H1 (cell line): ENCODE data around the gene CYP1A2. TPM values are rescaled to one million over a fixed set of nuclear protein-coding genes. Genes with fewer than 3 reads are reported as not detected.

Experiments
- CTCF ChIA-PET: fragments of 300-600 bp; sonication (Branson Sonifier 250); formaldehyde crosslinking; loops from one replicate; lab custom pipeline; 2021; ENCODE audit not compliant: partially characterized antibody; lab: Charles Lee
- POLR2A ChIA-PET: fragments of 300-600 bp; sonication (Branson Sonifier 250); formaldehyde crosslinking; loops from one replicate; lab custom pipeline; 2021; ENCODE audit warnings: inconsistent platforms; ENCODE audit not compliant: partially characterized antibody; lab: Charles Lee
- DNase-seq, 2 experiments: peaks; one replicate each; pipeline versions ENCODE4 v3.0.0 to v3.0.0-alpha.2; 2010 to 2022; ENCODE audit warnings: low spot score in 2 of 2, low read depth in 1 of 2, mixed read lengths in 1 of 2
- FAIRE-seq: peaks from 2 replicates; lab custom pipeline; 2011; peaks lifted over from hg19 to GRCh38; lab: Jason Lieb, UNC
- H2AFZ ChIP-seq: 2 replicates; pipeline ENCODE4 v1.8.1; 2012; ENCODE audit warnings: low read length, inconsistent platforms
- H2AK5ac ChIP-seq: 2 replicates; pipeline ENCODE4 v1.6.1; 2013; ENCODE audit warnings: low read depth, low read length
- H2BK120ac ChIP-seq: replicated peaks from 2 replicates; pipeline ENCODE3; 2013; ENCODE audit warnings: low read depth, low read length, inconsistent platforms
- H2BK12ac ChIP-seq: 2 replicates; pipeline ENCODE4 v1.6.1; 2013; ENCODE audit warnings: low read depth, low read length
- H2BK15ac ChIP-seq: 2 replicates; pipeline ENCODE4 v1.6.1; 2013; ENCODE audit warnings: low read length
- H2BK20ac ChIP-seq: 2 replicates; pipeline ENCODE4 v1.6.1; 2013; ENCODE audit warnings: low read length
- H2BK5ac ChIP-seq: 2 replicates; pipeline ENCODE4 v1.6.1; 2013; ENCODE audit warnings: low read depth, low read length
- H3K14ac ChIP-seq: 2 replicates; pipeline ENCODE4 v1.6.1; 2013; ENCODE audit warnings: inconsistent platforms; ENCODE audit not compliant: insufficient read length
- H3K18ac ChIP-seq: 2 replicates; pipeline ENCODE4 v1.6.1; 2013; ENCODE audit warnings: low read length; ENCODE audit errors: extremely low read depth
- H3K23ac ChIP-seq: 2 replicates; pipeline ENCODE4 v1.6.1; 2013; ENCODE audit warnings: inconsistent platforms; ENCODE audit not compliant: insufficient read length
- H3K23me2 ChIP-seq: 2 replicates; pipeline ENCODE4 v1.6.1; 2013; ENCODE audit warnings: low read depth, low read length
- H3K27ac ChIP-seq: 2 replicates; pipeline ENCODE4 v1.6.1; 2011; ENCODE audit warnings: low read depth, low read length, inconsistent platforms
- H3K27me3 ChIP-seq, 4 experiments: replicated peaks in 1 of 4; 1 replicate in 1 of 4; 2 replicates in 3 of 4; pipeline versions ENCODE4 v1.6.1 to v1.8.1; 2011 to 2013; ENCODE audit warnings: low read length in 3 of 4, mild to moderate bottlenecking in 3 of 4, inconsistent platforms in 2 of 4, mixed read lengths in 2 of 4, moderate library complexity in 1 of 4; ENCODE audit not compliant: control insufficient read depth in 3 of 4, insufficient read depth in 3 of 4; ENCODE audit errors: extremely low read depth in 1 of 4
- H3K36me3 ChIP-seq, 4 experiments: 2 replicates each; pipeline versions ENCODE4 v1.6.1 to v1.8.1; 2011 to 2013; ENCODE audit warnings: mild to moderate bottlenecking in 4 of 4, low read length in 3 of 4, moderate library complexity in 2 of 4, control low read depth in 1 of 4, inconsistent platforms in 1 of 4; ENCODE audit not compliant: insufficient read depth in 4 of 4, control insufficient read depth in 2 of 4
- H3K4ac ChIP-seq: replicated peaks from 2 replicates; pipeline ENCODE3; 2013; ENCODE audit warnings: low read length, low read depth, mixed read lengths, inconsistent platforms; ENCODE audit not compliant: insufficient read length
- H3K4me1 ChIP-seq, 4 experiments: replicated peaks in 1 of 4; 1 replicate in 1 of 4; 2 replicates in 3 of 4; pipeline versions ENCODE4 v1.6.1 to v1.8.1; 2011 to 2013; ENCODE audit warnings: low read length in 3 of 4, inconsistent platforms in 2 of 4, mixed read lengths in 1 of 4; ENCODE audit not compliant: insufficient read depth in 4 of 4, control insufficient read depth in 3 of 4
- H3K4me2 ChIP-seq, 2 experiments: 2 replicates each; pipeline versions ENCODE4 v1.6.1 to v1.8.1; 2011 to 2013; ENCODE audit warnings: low read depth in 2 of 2, low read length in 2 of 2, control low read depth in 1 of 2, inconsistent platforms in 1 of 2, mild to moderate bottlenecking in 1 of 2; ENCODE audit not compliant: insufficient read depth in 1 of 2
- H3K4me3 ChIP-seq, 4 experiments: fragments of 200-600, 300-600 bp in 1 of 4; sonication (generic), shearing (Covaris generic), sonication (Bioruptor Twin) in 1 of 4; 2 replicates each; pipeline versions ENCODE4 v1.5.1 to v1.8.1; 2011 to 2016; ENCODE audit warnings: low read length in 4 of 4, low read depth in 3 of 4, control low read depth in 2 of 4, inconsistent platforms in 2 of 4, mild to moderate bottlenecking in 2 of 4, mixed read lengths in 1 of 4, moderate library complexity in 1 of 4; ENCODE audit not compliant: insufficient read depth in 2 of 4; ENCODE audit errors: extremely low read depth in 1 of 4
- H3K56ac ChIP-seq: replicated peaks from 2 replicates; pipeline ENCODE3; 2013; ENCODE audit warnings: low read depth, mild to moderate bottlenecking, mixed read lengths, low read length, inconsistent platforms; ENCODE audit not compliant: insufficient read length
- H3K79me1 ChIP-seq: 2 replicates; pipeline ENCODE4 v1.6.1; 2013; ENCODE audit warnings: low read depth, low read length, control low read depth
- H3K79me2 ChIP-seq, 2 experiments: 2 replicates each; pipeline versions ENCODE4 v1.6.1 to v1.8.1; 2012 to 2013; ENCODE audit warnings: low read length in 2 of 2, mild to moderate bottlenecking in 2 of 2, inconsistent platforms in 1 of 2; ENCODE audit not compliant: insufficient read depth in 2 of 2, control insufficient read depth in 1 of 2
- H3K9ac ChIP-seq, 4 experiments: replicated peaks in 1 of 4; 1 replicate in 1 of 4; 2 replicates in 3 of 4; pipeline versions ENCODE4 v1.6.1 to v1.8.1; 2011 to 2013; ENCODE audit warnings: low read depth in 3 of 4, low read length in 3 of 4, control low read depth in 2 of 4, mild to moderate bottlenecking in 2 of 4, moderate library complexity in 2 of 4, inconsistent platforms in 1 of 4; ENCODE audit errors: extremely low read depth in 1 of 4
- H3K9me3 ChIP-seq, 2 experiments: 2 replicates each; pipeline versions ENCODE4 v1.6.1 to v1.8.1; 2012 to 2013; ENCODE audit warnings: mild to moderate bottlenecking in 2 of 2, moderate library complexity in 2 of 2, control low read depth in 1 of 2, inconsistent platforms in 1 of 2, low read depth in 1 of 2, low read length in 1 of 2, mixed read lengths in 1 of 2; ENCODE audit not compliant: insufficient read depth in 2 of 2
- H4K20me1 ChIP-seq, 2 experiments: replicated peaks in 1 of 2; 2 replicates each; pipeline versions ENCODE3 to v1.8.1; 2011 to 2013; ENCODE audit warnings: inconsistent platforms in 2 of 2, low read length in 2 of 2, mild to moderate bottlenecking in 1 of 2; ENCODE audit not compliant: insufficient read depth in 2 of 2, control insufficient read depth in 1 of 2
- H4K5ac ChIP-seq: 2 replicates; pipeline ENCODE4 v1.6.1; 2013; ENCODE audit warnings: low read length, low read depth, mixed read lengths, inconsistent platforms; ENCODE audit not compliant: insufficient read length
- H4K8ac ChIP-seq: 2 replicates; pipeline ENCODE4 v1.8.0; 2013; ENCODE audit warnings: mild to moderate bottlenecking, moderate library complexity, low read length, inconsistent platforms; ENCODE audit not compliant: insufficient read depth; ENCODE audit errors: extremely low read depth
- H4K91ac ChIP-seq: replicated peaks from 2 replicates; pipeline ENCODE3; 2013; ENCODE audit warnings: low read length, mixed read lengths, inconsistent platforms; ENCODE audit not compliant: insufficient read length
- BACH1 ChIP-seq: IDR thresholded peaks from 2 replicates; pipeline ENCODE4 v1.6.1; 2012; ENCODE audit warnings: low read length, improper control_type of control experiment
- CHD2 ChIP-seq: IDR thresholded peaks from 2 replicates; pipeline ENCODE4 v1.6.1; 2012; ENCODE audit warnings: low read length, improper control_type of control experiment
- EP300 ChIP-seq, 2 experiments: IDR thresholded peaks; 1 replicate in 1 of 2; 2 replicates in 1 of 2; pipeline ENCODE4 v1.6.1; 2011 to 2012; ENCODE audit warnings: low read depth in 2 of 2, low read length in 2 of 2, mild to moderate bottlenecking in 2 of 2, borderline replicate concordance in 1 of 2, inconsistent platforms in 1 of 2, moderate library complexity in 1 of 2
- HDAC2 ChIP-seq, 2 experiments: fragments of 300-600 bp in 1 of 2; sonication (generic) in 1 of 2; IDR thresholded peaks; 2 replicates each; pipeline ENCODE4 v1.6.1; 2011 to 2012; ENCODE audit warnings: low read depth in 2 of 2, low read length in 2 of 2, mild to moderate bottlenecking in 2 of 2, moderate library complexity in 2 of 2, borderline replicate concordance in 1 of 2, inconsistent platforms in 1 of 2
- NANOG ChIP-seq: IDR thresholded peaks from 2 replicates; pipeline ENCODE4 v1.6.1; 2011; ENCODE audit warnings: low read length, low read depth, mild to moderate bottlenecking, inconsistent platforms; ENCODE audit not compliant: insufficient read depth, poor library complexity, severe bottlenecking
- SIRT6 ChIP-seq: IDR thresholded peaks from one replicate; pipeline ENCODE4 v1.7.1; 2012; ENCODE audit warnings: low read length, inconsistent platforms
- YY1 ChIP-seq: IDR thresholded peaks from 2 replicates; pipeline ENCODE4 v1.6.1; 2011; ENCODE audit warnings: low read depth, mild to moderate bottlenecking, low read length
- WGBS, 2 experiments: shearing (Covaris generic) in 1 of 2; methylation state at CpG; one replicate each; pipeline versions ENCODE4 v1.1.6 to v1.1.7; 2013 to 2015; ENCODE audit warnings: low lambda C conversion rate in 2 of 2, mixed read lengths in 2 of 2, inconsistent platforms in 1 of 2, low coverage in 1 of 2, missing lambda C conversion rate in 1 of 2; ENCODE audit not compliant: insufficient replicate concordance in 2 of 2, insufficient coverage in 1 of 2, insufficient read length in 1 of 2; ENCODE audit errors: extremely low coverage in 1 of 2, missing lambda C conversion rate in 1 of 2; 5-methylcytosine and 5-hydroxymethylcytosine counted together
- polyA plus RNA-seq, 7 experiments: library from polyadenylated mRNA; depleted of rRNA in 3 of 7; stranded (reverse) in 5 of 7; unstranded in 2 of 7; fragments of >200 nt in 5 of 7; fragments of 200-250 nt in 2 of 7; gene quantifications; 1 replicate in 5 of 7; 2 replicates in 1 of 7; 4 replicates in 1 of 7; pipeline versions ENCODE4 v1.2.1 to v1.2.3, GENCODE V29; 2011 to 2013; ENCODE audit warnings: missing spikeins in 2 of 7, mixed read lengths in 2 of 7
- total RNA-seq: library from RNA; stranded (reverse); fragmentation: NEBNext Ultra II Directional; extraction: Animal tissue kit (Norgen Biotek cat#: 25700); gene quantifications from 2 replicates; pipeline ENCODE4 v1.2.1, GENCODE V29; 2021
- TF ChIP-seq, protein P1 (sequence below), 3 experiments: IDR thresholded peaks; 1 replicate in 2 of 3; 2 replicates in 1 of 3; pipeline versions ENCODE4 v1.5.1 to v1.6.1; 2011; ENCODE audit warnings: low read length in 3 of 3, mild to moderate bottlenecking in 3 of 3, inconsistent platforms in 2 of 3, low read depth in 1 of 3, moderate library complexity in 1 of 3; ENCODE audit not compliant: insufficient read depth in 1 of 3; ENCODE audit errors: control extremely low read depth in 1 of 3

The CYP1A2 gene
- total and polyA plus RNA-seq, 2 of the 8 experiments (the other 6 are each of a cell fraction or from before 2014, with no cell fraction given) = not detected

DNA sequence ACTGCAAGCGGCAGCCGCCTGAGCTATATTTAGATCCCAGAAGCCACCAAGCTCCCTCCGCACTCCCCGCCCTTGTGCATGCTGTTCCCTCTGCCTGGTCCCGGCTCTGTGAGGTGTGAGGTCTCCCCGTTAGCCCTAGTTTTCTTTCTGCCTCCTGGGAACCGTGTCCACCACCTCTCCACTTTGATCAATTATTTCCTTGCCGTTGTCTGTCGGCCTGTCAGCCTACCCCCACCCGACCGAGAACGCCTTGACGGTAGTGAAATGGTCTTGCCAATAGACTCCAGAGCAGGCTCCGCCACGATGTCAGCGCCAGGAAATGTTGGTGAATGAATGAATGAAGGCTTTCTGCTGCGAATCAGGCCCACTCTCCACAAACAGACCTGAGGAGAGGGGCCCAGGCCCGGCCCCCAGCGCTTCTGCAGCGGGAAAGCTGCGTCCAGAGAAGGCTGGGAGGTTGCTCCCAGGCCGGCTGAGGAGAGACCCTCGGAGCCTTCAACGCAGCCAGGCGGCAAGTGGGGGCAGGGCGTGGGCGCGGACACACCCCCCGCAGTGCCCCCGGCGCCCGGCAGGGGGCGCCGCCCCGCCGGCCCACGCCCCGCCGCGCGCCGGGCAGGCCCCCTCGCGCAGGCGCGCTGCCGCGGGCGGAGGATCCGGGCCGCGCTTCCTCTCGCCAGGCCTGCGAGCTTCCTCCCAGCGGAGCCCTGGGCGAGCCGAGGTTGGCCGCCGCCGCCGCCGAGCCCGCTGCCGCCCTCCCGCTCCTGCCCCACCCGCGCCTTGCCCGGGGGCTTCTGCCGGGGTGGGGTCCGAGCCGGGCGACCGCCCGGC lies 33.0 kb downstream of the CYP1A2 start, which contains the start of gene CSK:
Gene CSK, plus strand, starts transcription at position 650 of the 828 bp plus-strand sequence. CDS start 16,218 bp downstream, outside the sequence.
- Histone ChIP-seq H3K14ac (no peak within 1 kb of the TSS), H3K56ac (peak within 1 kb of the TSS; percentile 33), H2BK120ac (no peak within 1 kb of the TSS), H2AK5ac (no peak within 1 kb of the TSS), H4K91ac (peak within 1 kb of the TSS; percentile 51), H3K4ac (peak within 1 kb of the TSS; percentile 27), H3K27ac (no peak within 1 kb of the TSS), H2AFZ (no peak within 1 kb of the TSS), H3K4me3 (peak within 1 kb of the TSS; percentile 55 to 82 (median 60)), H2BK20ac (no peak within 1 kb of the TSS), H2BK15ac (no peak within 1 kb of the TSS), H4K20me1 (peaks cover 1 to 12% of the 10 kb centered on the region in 2 experiments), H3K27me3 (peaks cover 0 to 15% (median 11%) of the 10 kb centered on the region in 4 experiments; a peak in 6 of 7 replicates), H3K23ac (no peak within 1 kb of the TSS), H3K4me2 (peak within 1 kb of the TSS; percentile 86 to 91), H3K36me3 (no peaks in the 10 kb centered on the region), H3K4me1 (peaks cover 4 to 25% (median 20%) of the 10 kb centered on the region in 4 experiments), H4K5ac (no peak within 1 kb of the TSS), H3K9ac (peak within 1 kb of the TSS; percentile 5 to 81 (median 18); a peak in 3 of 7 replicates), H3K79me2 (peaks cover 0 to 6% of the 10 kb centered on the region in 2 experiments; a peak in 1 of 4 replicates), H2BK5ac (no peak within 1 kb of the TSS), H3K23me2 (peaks cover 9% of the 10 kb centered on the region), H3K9me3 (no peaks in the 10 kb centered on the region), H3K79me1 (peaks cover 10% of the 10 kb centered on the region), H4K8ac (peak within 1 kb of the TSS; percentile 18; the same call in 1 of the 2 replicates), H3K18ac (peak within 1 kb of the TSS; percentile 48), H2BK12ac (no peak within 1 kb of the TSS)
- ChIA-PET POLR2A (interaction anchor here (0.9 to 5.6 kb wide), 6 partner anchors 9 to 164 kb away, joined by 3 to 26 read pairs (median 5); partner anchors contain the start of gene ULK3), CTCF (interaction anchor here (0.7 to 53.7 kb wide), 9 partner anchors 11 to 380 kb away, joined by 3 to 1439 read pairs (median 7); partner anchors contain the start of genes CLK3, CPLX3 and LMAN1L)
- no peak for FAIRE-seq
- WGBS, 2 experiments = 14% methylated on average over 28 of the region's 74 CpGs; no CpG with 5 or more reads in 1 of the 2 experiments
- DNase-seq = peak in 1 of 2 experiments; percentile 79
- TF ChIP-seq YY1 (no peak), CHD2 (no peak), HDAC2 (IDR thresholded peaks at IDR 0.05; ENCODE audit: borderline replicate concordance in 1 of 2, low read depth in 2 of 2, low read length in 2 of 2) (peak in 1 of 2 experiments; percentile 76; a peak in 2 of 4 replicates), SIRT6 (no peak), EP300 (IDR thresholded peaks at IDR 0.05; ENCODE audit: borderline replicate concordance in 1 of 2, low read depth in 2 of 2, low read length in 2 of 2) (no peak), NANOG (no peak), BACH1 (peak; percentile 92)
- TF ChIP-seq, protein P1, sequence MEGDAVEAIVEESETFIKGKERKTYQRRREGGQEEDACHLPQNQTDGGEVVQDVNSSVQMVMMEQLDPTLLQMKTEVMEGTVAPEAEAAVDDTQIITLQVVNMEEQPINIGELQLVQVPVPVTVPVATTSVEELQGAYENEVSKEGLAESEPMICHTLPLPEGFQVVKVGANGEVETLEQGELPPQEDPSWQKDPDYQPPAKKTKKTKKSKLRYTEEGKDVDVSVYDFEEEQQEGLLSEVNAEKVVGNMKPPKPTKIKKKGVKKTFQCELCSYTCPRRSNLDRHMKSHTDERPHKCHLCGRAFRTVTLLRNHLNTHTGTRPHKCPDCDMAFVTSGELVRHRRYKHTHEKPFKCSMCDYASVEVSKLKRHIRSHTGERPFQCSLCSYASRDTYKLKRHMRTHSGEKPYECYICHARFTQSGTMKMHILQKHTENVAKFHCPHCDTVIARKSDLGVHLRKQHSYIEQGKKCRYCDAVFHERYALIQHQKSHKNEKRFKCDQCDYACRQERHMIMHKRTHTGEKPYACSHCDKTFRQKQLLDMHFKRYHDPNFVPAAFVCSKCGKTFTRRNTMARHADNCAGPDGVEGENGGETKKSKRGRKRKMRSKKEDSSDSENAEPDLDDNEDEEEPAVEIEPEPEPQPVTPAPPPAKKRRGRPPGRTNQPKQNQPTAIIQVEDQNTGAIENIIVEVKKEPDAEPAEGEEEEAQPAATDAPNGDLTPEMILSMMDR (IDR thresholded peaks at IDR 0.05; ENCODE audit: control extremely low read depth in 1 of 3, insufficient read depth in 1 of 3, low read depth in 1 of 3, low read length in 3 of 3) = peak; percentile 44 to 72 (median 50)
